ELF-1 (cell line): Measurements from ENCODE around the gene TXK.
"Not testable (repeated sequence)": the region's sequence is repeated elsewhere in the genome, so short reads cannot be mapped to it uniquely, and the experiment has no call there.

Source experiments
- DNase-seq: peaks from one replicate; pipeline ENCODE4 v3.0.0-alpha.2; 2016; ENCODE audit warnings: low read depth, low spot score

TXK gene

GRCh38 chr4:48134081-48134480 lies at the start of gene TXK:
Gene TXK (minus strand): TSS chr4:48134250. CDS start chr4:48134170, 80 bp downstream.
- DNase-seq: no peak

DNA sequence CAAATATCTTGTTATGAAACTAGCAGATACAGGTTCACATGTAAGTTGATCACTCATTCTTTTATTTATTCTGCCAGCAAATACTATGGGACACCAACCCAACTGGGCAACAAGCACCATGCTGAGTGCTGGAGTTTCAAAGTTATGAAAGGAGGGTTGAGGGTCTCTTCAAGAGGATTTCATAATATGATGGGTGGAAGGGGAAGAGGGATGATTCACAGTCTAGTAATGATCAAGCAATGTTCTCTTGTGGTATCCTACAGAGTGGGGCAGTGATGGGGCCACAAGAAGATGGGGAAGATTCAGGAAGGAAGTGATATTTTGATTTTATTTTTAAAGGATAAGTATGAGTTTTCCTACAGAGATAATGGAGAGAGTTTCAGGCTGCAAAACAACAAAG lies 46.2 kb upstream of the TXK start:
- DNase-seq: no peak

DNA sequence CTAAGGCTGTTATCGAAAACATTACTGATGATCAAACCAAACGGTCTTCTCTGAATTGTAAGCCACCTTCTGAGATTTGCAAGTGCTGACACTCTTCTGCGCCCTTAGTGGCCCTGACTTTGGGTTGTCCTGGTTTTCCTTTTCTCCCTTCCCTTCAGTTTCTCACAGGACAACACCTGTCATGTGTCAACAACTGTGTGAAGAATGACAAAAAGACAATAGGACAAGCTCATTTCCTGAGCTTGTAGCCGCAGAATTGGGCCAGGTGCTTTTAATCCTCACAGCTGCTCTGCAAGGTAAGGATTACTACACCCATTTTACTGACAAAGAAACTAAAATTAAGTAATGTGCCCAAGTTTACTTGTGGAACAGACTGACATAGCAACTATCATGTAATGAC lies 44.9 kb upstream of the TXK start:
- no peak for DNase-seq

DNA sequence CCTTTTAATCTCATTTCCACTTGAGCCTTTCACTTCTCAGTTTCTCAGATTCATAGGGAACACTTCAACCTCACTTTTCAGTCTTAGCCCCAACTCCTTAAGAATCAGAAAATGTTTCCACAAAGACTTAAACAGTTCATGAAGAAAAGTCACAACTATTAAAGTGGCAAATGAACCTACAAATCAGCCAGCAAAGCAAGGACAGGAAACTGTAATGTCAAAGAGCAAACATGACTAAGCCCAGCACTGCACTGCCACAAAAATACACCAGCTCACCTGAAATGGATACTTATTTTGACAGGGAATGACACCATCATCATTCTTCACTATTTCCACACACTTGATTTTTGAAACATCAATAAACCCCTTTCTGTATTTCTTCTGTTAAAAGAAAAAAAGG lies 41.8 kb upstream of the TXK start:
- no peak for DNase-seq

DNA sequence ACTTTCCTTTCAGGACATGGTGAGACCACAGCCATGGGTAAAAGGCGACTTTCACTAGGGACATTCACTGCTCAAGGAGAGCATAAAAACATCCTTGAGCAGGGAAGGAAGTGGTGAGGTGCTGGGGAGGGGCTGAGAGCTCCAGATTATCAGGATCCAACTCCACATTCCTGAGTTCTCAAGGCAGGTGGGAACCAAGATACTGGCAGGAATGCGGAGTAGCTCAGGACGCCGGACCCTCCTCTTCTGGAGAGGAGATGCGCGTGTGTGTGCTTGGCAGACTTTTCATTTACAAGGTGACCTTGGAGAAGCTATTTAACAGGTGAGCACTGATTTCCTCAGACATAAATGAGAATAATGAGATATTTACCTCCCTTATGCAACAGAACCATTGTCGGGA lies 41.3 kb upstream of the TXK start:
- DNase-seq: peak; percentile 27

GRCh38 chr4:48173056-48173991 lies 39.3 kb upstream of the TXK start:
- peak; percentile 58 for DNase-seq

DNA sequence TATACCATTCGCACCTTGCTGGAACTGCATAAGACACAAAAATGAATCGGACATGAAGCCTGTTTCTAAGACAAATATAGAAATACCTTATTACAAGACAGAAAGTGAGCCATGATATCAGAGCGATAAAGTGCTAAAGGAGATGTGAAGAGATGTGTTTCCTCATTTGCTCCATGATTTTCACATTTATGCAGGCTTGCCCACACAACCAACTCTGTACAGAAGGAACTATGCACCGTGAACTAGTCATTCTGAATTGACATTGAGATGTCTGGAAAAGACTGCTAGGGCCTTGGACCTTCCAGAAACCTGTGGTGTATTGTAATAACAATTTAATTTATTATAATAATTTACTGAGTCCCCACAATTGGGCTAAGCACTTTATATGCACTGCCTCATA lies 38.6 kb upstream of the TXK start:
- DNase-seq: no peak

- no peak for DNase-seq
Observed at GRCh38 chr4:48169636-48170035, 35.6 kb upstream of the TXK start.

DNA sequence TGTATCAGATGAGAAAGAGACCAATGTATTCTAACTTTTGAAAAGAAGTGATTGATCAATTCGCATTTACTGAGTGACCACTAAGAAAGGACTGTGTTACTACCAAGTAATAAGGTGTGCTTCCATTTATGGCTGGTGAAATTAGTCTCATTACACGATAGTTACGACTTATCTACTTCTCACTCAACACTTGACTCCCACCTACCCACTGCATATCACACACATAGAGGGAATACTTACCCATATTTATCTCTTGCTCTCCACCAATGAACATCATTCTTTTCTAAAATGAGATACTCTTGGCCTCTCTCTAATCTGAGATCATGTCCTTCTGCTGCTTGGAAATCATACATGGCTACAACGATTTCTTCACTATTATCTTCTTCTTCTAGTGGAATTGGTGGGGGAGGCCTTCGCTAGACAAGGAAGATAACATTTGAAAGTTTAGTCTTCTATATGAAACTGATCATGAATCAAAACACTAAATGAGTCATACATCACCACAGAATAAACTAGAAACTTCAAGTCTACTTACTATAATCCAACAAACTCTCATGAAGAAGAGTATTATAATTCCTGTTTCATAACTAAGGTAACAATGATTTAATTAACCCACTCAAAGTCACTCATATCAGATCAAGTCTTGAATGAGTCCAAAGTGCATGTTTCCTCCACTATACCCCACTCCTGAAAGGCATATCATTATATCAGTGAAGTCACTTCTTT lies 33.7 kb upstream of the TXK start:
- no peak for DNase-seq

DNA sequence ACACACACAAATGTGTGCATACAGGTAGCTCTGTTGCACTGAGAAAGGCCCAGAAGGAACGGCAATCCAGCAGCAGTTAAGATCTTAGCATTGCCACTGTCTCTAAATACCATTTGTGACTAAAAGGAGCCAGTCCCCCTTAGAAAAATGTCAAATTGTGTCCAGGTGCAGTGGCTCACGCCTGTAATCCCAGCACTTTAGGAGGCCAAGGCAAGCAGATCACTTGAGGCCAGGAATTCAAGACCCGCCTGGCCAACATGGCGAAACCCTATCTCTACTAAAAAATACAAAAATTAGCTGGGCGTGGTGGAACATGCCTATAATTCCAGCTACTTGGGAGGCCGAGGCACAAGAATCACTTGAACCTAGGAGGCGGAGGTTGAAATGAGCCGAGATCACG lies 30.5 kb upstream of the TXK start:
- DNase-seq: not testable (repeated sequence)

- DNase-seq: no peak
Observed at GRCh38 chr4:48163746-48164145, 29.7 kb upstream of the TXK start.

GRCh38 chr4:48162162-48162561 lies 28.1 kb upstream of the TXK start:
- no peak for DNase-seq

- no peak for DNase-seq
Observed at GRCh38 chr4:48157271-48157670, 23.2 kb upstream of the TXK start.

DNA sequence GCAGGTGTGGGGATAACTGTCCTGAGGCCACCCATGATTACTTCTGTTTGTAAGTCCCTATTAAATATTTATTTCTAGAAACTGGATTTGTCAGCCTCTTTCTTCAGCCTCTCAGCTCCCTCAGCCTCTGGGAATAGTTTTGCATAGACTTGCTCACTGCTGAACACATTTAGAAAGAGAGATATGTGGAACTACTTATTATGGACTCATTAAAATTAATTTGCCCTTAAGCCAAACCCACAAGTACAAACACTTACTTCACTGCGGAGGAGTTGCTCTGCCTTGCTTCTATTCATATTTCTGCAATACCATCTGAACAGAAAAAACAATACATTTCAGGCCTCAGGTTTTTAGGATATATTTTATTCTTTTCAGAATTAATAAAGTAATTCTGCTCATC lies 22.4 kb upstream of the TXK start:
- DNase-seq: no peak

- no peak for DNase-seq
Observed at GRCh38 chr4:48153791-48154550, 19.9 kb upstream of the TXK start.

- DNase-seq: no peak
Observed at GRCh38 chr4:48152259-48152658, 18.2 kb upstream of the TXK start.

GRCh38 chr4:48149827-48150370 lies 15.8 kb upstream of the TXK start:
- DNase-seq: no peak

GRCh38 chr4:48147621-48148020 lies 13.6 kb upstream of the TXK start:
- no peak for DNase-seq

GRCh38 chr4:48141048-48141447 lies 7.0 kb upstream of the TXK start:
- no peak for DNase-seq

GRCh38 chr4:48139691-48140090 lies 5.6 kb upstream of the TXK start:
- no peak for DNase-seq

DNA sequence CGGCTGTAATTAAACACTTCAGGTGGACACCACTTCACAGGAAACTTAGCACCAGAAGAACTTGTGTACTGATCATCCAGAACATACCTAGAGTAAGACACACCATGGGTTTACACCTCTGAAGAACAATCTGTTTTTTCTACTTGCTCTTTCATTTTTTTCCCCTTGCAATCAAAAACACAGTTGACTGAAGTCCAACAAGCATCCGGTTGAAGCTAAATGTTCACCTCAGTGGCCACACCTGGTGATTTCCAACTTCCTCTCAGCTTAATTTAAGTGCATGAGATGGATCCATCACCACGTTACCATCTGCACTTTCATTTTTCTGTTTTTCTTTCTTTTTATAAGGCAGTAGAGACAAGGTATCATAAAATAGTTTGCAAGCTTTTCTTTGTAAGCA lies 4.9 kb upstream of the TXK start:
- DNase-seq: no peak

DNA sequence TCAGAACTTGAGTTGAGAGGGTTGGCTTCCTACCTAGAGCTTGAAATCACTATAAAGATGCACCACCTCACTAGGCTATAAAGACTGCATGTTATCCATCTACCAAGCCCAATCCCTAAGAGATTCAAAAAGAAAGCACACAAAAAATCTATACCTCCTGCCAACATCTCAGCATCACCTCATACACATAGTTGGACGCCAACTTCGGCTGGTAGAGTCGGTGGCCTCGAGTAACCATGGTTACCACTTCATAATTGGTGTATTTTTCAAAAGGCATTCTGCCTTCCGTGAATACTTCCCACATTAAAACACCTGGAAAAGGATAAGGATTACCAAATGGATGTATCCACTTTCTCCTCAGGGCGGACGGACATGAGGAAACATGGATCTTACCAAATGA lies 4.5 kb upstream of the TXK start:
- no peak for DNase-seq
